Keratinocyte (primary cell): ENCODE data around the gene KRTAP10-12. TPM values are rescaled to one million over a fixed set of nuclear protein-coding genes. Genes with fewer than 3 reads are reported as not detected.

Experiments
- DNase-seq: peaks from one replicate; pipeline ENCODE4 v3.0.0-alpha.2; 2011; ENCODE audit warnings: low read depth, missing footprints, low spot score
- FAIRE-seq: peaks from 2 replicates; lab custom pipeline; 2011; peaks lifted over from hg19 to GRCh38; lab: Jason Lieb, UNC
- H2AFZ ChIP-seq: 2 replicates; pipeline ENCODE4 v1.6.0; 2012; ENCODE audit warnings: low read length, control low read depth, inconsistent platforms; ENCODE audit not compliant: control insufficient read depth
- H3K27ac ChIP-seq: 2 replicates; pipeline ENCODE4 v1.5.1; 2011; ENCODE audit warnings: low read length; ENCODE audit not compliant: control insufficient read depth, insufficient read depth
- H3K27me3 ChIP-seq: 3 replicates; pipeline ENCODE4 v1.6.0; 2011; ENCODE audit warnings: low read length; ENCODE audit not compliant: control insufficient read depth, insufficient read depth; ENCODE audit errors: extremely low read depth
- H3K36me3 ChIP-seq, 2 experiments: 2 replicates in 1 of 2; 3 replicates in 1 of 2; pipeline ENCODE4 v1.5.1; 2011; ENCODE audit warnings: low read length in 2 of 2, mild to moderate bottlenecking in 1 of 2; ENCODE audit not compliant: control insufficient read depth in 2 of 2, insufficient read depth in 2 of 2; ENCODE audit errors: extremely low read depth in 1 of 2
- H3K4me1 ChIP-seq: 3 replicates; pipeline ENCODE4 v1.5.1; 2011; ENCODE audit warnings: low read length; ENCODE audit not compliant: control insufficient read depth, insufficient read depth; ENCODE audit errors: extremely low read depth
- H3K4me2 ChIP-seq: 3 replicates; pipeline ENCODE4 v1.6.0; 2011; ENCODE audit warnings: low read depth, low read length; ENCODE audit not compliant: control insufficient read depth, insufficient read depth; ENCODE audit errors: extremely low read depth
- H3K4me3 ChIP-seq, 3 experiments: fragments of 200-600 bp in 1 of 3; sonication (generic) in 1 of 3; 2 replicates in 2 of 3; 3 replicates in 1 of 3; pipeline ENCODE4 v1.5.1; 2011 to 2016; ENCODE audit warnings: low read length in 3 of 3, mild to moderate bottlenecking in 3 of 3, control low read depth in 2 of 3, inconsistent platforms in 1 of 3, low read depth in 1 of 3, mixed read lengths in 1 of 3, mixed run types in 1 of 3, moderate library complexity in 1 of 3; ENCODE audit not compliant: control insufficient read depth in 2 of 3, insufficient read depth in 2 of 3; ENCODE audit errors: extremely low read depth in 1 of 3
- H3K79me2 ChIP-seq: 2 replicates; pipeline ENCODE4 v1.6.0; 2012; ENCODE audit warnings: low read length; ENCODE audit not compliant: control insufficient read depth, insufficient read depth
- H3K9ac ChIP-seq: 3 replicates; pipeline ENCODE4 v1.6.0; 2011; ENCODE audit warnings: low read length; ENCODE audit not compliant: control insufficient read depth, insufficient read depth; ENCODE audit errors: extremely low read depth
- H3K9me1 ChIP-seq: 3 replicates; pipeline ENCODE4 v1.6.0; 2011; ENCODE audit warnings: low read length; ENCODE audit not compliant: control insufficient read depth, insufficient read depth; ENCODE audit errors: extremely low read depth
- H3K9me3 ChIP-seq: 2 replicates; pipeline ENCODE4 v1.5.1; 2012; ENCODE audit warnings: low read depth, low read length; ENCODE audit not compliant: control insufficient read depth
- H4K20me1 ChIP-seq: 3 replicates; pipeline ENCODE4 v1.6.0; 2011; ENCODE audit warnings: low read length; ENCODE audit not compliant: control insufficient read depth, insufficient read depth; ENCODE audit errors: extremely low read depth
- EZH2 ChIP-seq: IDR thresholded peaks from one replicate; pipeline ENCODE4 v1.6.1; 2012; ENCODE audit warnings: inconsistent platforms, mild to moderate bottlenecking, low read length, moderate library complexity
- dilution Hi-C: fragments of 300-500 bp; cut with MboI; formaldehyde crosslinking; loops from one replicate; pipeline ENCODE4 v1.7.0; 2020; ENCODE audit warnings: low sequenced_read_pairs; ENCODE audit not compliant: extremely low pct_ligation_motif_present
- polyA plus RNA-seq, 5 experiments: library from polyadenylated mRNA; depleted of rRNA in 3 of 5; stranded (reverse) in 3 of 5; stranded (forward) in 1 of 5; unstranded in 1 of 5; fragments of >200 nt; gene quantifications; 1 replicate in 1 of 5; 2 replicates in 3 of 5; 3 replicates in 1 of 5; pipeline versions ENCODE4 v1.2.1 to v1.2.3, GENCODE V29; 2011 to 2012; ENCODE audit warnings: missing spikeins in 2 of 5, low read depth in 1 of 5, low replicate concordance in 1 of 5
- TF ChIP-seq, protein P1 (sequence below), 3 experiments: IDR thresholded peaks in 1 of 3; conservative IDR thresholded peaks in 1 of 3; optimal IDR thresholded peaks in 1 of 3; 2 replicates in 2 of 3; 3 replicates in 1 of 3; pipeline versions ENCODE3 to v1.5.1; 2011; ENCODE audit warnings: low read length in 3 of 3, mild to moderate bottlenecking in 3 of 3, moderate library complexity in 2 of 3, control low read depth in 1 of 3, inconsistent platforms in 1 of 3; ENCODE audit not compliant: insufficient read depth in 2 of 3; ENCODE audit errors: extremely low read depth in 1 of 3

The KRTAP10-12 gene
- polyA plus RNA-seq, 1 donor (not counting 4 experiments of a cell fraction or from before 2014, with no cell fraction given) = not detected

DNA sequence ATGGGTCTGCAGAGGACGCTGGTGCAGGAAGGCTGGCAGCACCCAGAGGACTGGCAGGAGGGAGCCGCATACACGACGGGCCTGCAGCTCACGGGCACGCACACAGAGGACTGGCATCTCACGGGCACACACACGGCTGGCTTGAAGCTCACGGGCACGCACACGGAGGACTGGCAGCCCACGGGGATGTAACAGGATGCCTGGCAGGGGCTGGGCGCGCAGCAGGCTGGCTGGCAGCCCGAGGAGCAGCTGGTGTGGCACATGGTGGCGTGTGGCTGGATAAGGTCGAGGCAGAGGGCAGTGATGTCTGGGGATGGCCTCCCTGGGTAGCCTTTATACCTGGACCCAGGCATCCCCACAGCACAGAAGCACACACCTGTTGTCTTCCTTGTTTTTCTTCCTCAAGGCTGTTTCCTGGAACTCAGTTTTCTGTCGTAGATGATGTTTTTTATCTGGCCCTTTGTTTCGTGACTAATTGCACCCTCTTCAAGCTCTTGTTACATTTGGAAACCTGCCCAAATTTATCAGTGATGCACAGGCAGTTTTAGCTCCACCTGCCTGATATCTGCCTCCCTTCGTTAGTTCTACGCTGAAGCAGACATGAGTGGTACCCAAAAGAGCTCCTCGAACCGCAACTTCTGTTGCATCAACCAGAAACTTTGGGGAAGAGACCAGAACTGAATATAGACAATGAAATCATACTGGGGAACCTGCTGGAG is 15.0 kb upstream of the KRTAP10-12 start, which contains the start of gene KRTAP12-1:
Gene KRTAP12-1 (minus strand): TSS at position 303 of the 719 bp plus-strand sequence. CDS start 40 bp downstream, at position 263.
- Histone ChIP-seq H2AFZ (no peak within 1 kb of the TSS), H3K9me1 (no peaks in the 10 kb centered on the region), H3K4me2 (no peak within 1 kb of the TSS), H3K36me3 (no peaks in the 10 kb centered on the region), H3K79me2 (no peaks in the 10 kb centered on the region), H3K9me3 (no peaks in the 10 kb centered on the region), H3K4me3 (no peak within 1 kb of the TSS), H4K20me1 (no peaks in the 10 kb centered on the region), H3K4me1 (no peaks in the 10 kb centered on the region), H3K9ac (no peak within 1 kb of the TSS), H3K27ac (no peak within 1 kb of the TSS), H3K27me3 (no peaks in the 10 kb centered on the region)
- FAIRE-seq (no peak), DNase-seq (no peak)
- dilution Hi-C loops = no loop called here
- no peak for TF ChIP-seq EZH2
- TF ChIP-seq, protein P1, sequence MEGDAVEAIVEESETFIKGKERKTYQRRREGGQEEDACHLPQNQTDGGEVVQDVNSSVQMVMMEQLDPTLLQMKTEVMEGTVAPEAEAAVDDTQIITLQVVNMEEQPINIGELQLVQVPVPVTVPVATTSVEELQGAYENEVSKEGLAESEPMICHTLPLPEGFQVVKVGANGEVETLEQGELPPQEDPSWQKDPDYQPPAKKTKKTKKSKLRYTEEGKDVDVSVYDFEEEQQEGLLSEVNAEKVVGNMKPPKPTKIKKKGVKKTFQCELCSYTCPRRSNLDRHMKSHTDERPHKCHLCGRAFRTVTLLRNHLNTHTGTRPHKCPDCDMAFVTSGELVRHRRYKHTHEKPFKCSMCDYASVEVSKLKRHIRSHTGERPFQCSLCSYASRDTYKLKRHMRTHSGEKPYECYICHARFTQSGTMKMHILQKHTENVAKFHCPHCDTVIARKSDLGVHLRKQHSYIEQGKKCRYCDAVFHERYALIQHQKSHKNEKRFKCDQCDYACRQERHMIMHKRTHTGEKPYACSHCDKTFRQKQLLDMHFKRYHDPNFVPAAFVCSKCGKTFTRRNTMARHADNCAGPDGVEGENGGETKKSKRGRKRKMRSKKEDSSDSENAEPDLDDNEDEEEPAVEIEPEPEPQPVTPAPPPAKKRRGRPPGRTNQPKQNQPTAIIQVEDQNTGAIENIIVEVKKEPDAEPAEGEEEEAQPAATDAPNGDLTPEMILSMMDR (optimal IDR thresholded peaks at IDR 0.05 in 1 of 3, IDR thresholded peaks at IDR 0.05 in 1 of 3, conservative IDR thresholded peaks at IDR 0.05 in 1 of 3; ENCODE audit: extremely low read depth in 1 of 3, insufficient read depth in 2 of 3, low read length in 3 of 3) = no peak

DNA sequence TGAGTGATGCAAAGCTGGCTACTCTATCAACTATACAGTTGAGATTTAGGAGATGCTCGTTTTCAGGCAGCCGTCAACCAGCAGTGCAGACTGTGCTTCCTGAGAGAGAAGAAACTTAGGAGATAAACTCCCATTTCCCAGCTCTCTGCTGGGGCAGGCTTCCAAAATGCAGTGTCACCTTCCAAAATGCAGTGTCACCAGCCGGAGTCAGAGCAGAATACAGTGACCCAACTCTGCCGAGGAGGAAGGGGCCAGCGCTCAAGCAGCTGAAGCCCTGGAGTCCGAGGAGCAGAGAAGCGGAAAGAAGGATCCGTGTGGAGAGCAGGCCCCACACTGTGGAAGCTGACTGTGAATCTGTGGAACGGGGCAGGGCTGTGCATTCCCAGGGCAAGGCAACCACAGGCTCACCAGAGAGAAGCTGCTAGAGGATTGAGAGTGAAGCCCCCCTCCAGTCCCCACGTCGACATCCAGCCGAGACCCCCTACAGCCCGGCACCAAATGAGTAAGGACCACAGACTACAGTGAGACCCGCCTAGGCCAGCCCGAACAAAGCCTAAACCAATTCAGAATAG is 14.3 kb upstream of the KRTAP10-12 start:
- Histone ChIP-seq H3K79me2 (no peaks in the 10 kb centered on the region), H3K4me1 (no peaks in the 10 kb centered on the region), H3K4me3 (no peak overlapping the region), H3K27ac (no peak overlapping the region), H3K9me1 (no peaks in the 10 kb centered on the region), H3K36me3 (no peaks in the 10 kb centered on the region), H3K4me2 (no peak overlapping the region), H3K27me3 (no peaks in the 10 kb centered on the region), H2AFZ (no peak overlapping the region), H3K9ac (no peak overlapping the region), H4K20me1 (no peaks in the 10 kb centered on the region), H3K9me3 (no peaks in the 10 kb centered on the region)
- no peak for DNase-seq
- FAIRE-seq = no peak
- dilution Hi-C loops = no loop called here
- no peak for TF ChIP-seq EZH2
- TF ChIP-seq, protein P1 (optimal IDR thresholded peaks at IDR 0.05 in 1 of 3, IDR thresholded peaks at IDR 0.05 in 1 of 3, conservative IDR thresholded peaks at IDR 0.05 in 1 of 3; ENCODE audit: extremely low read depth in 1 of 3, insufficient read depth in 2 of 3, low read length in 3 of 3) = no peak
